Measurements from ENCODE around the gene SCRG1.

Gene SCRG1

DNA sequence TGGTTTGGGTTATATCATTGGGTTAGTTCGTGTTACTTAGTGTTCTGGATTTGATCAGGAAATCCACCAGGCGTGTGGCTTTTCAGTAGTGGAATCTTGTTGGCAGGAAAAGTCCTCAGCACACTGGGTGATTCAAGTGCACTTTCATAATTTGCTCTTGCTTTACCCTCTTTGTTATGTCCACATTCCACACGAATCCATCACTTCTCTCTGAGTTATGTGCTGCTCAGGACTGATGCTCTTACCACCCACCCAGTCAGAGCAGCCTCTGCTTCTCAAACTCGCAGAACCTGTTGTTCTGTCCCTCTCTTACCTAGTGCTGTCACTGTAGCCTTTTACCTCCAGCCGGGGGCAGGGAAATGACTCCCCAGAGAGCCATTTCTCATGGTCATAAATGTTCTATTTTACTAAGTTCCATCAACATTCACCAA, 37.2 kb upstream of the SCRG1 start:
- no peak overlapping the region for H3K27ac ChIP-seq
- no peak for TF ChIP-seq CTCF (IDR thresholded peaks at IDR 0.05)
- TF ChIP-seq ZFX (IDR thresholded peaks at IDR 0.05; ENCODE audit: borderline replicate concordance), result no peak

- H3K27ac ChIP-seq, result no peak overlapping the region
- TF ChIP-seq ZFX (IDR thresholded peaks at IDR 0.05; ENCODE audit: borderline replicate concordance) (no peak), CTCF (IDR thresholded peaks at IDR 0.05) (no peak)
These were observed 35.3 kb upstream of the SCRG1 start for GRCh38 chr4:173434231-173434630.

DNA sequence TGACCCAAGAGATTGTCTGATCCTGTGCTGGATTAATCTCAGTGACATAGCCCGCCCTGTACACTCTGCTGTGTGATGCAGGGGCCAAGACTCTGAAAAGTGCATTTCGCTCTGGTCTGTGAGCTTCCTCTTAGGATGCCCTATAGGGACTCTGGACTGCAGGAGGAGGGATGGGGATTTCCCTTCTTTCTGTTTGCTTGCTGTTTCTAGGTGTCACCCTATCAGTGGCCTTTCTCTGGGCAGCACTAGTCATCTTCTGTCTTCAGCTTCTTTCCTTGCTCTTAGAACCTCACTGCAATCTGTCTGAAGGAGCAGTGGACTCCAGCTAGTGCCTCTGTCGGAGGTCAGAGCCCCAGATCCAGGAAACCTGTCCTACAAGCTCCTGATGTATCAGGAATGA, 34.5 kb upstream of the SCRG1 start:
- TF ChIP-seq CTCF (IDR thresholded peaks at IDR 0.05) (no peak), ZFX (IDR thresholded peaks at IDR 0.05; ENCODE audit: borderline replicate concordance) (no peak)
- no peak overlapping the region for H3K27ac ChIP-seq

GRCh38 chr4:173432430-173432829, 33.5 kb upstream of the SCRG1 start:
- no peak overlapping the region for H3K27ac ChIP-seq
- TF ChIP-seq ZFX (IDR thresholded peaks at IDR 0.05; ENCODE audit: borderline replicate concordance) (no peak), CTCF (IDR thresholded peaks at IDR 0.05) (no peak)

DNA sequence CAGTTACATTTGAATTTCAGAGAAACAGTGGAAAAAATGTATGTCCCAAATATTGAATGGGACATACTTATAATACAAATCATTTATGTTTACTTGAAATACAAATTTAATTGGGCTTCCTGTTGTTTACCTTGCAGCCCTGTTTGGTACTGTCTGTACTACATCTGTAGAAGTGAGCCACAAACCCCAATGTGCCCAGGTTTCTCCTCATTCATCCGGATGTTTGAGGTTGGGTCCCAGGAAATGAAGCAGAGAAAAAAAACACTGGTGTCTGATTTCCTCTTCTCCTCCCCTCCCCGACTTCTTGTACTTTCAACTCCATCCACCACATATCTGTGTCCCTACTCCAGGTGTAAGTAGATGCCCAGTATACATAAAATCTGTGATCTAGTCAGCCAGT, 27.1 kb upstream of the SCRG1 start:
- H3K27ac ChIP-seq, result no peak overlapping the region
- TF ChIP-seq CTCF (IDR thresholded peaks at IDR 0.05) (no peak), ZFX (IDR thresholded peaks at IDR 0.05; ENCODE audit: borderline replicate concordance) (no peak)

GRCh38 chr4:173424899-173425805, 26.2 kb upstream of the SCRG1 start:
- H3K27ac ChIP-seq, result no peak overlapping the region
- TF ChIP-seq CTCF (IDR thresholded peaks at IDR 0.05), result no peak
- TF ChIP-seq ZFX (IDR thresholded peaks at IDR 0.05; ENCODE audit: borderline replicate concordance), result no peak

DNA sequence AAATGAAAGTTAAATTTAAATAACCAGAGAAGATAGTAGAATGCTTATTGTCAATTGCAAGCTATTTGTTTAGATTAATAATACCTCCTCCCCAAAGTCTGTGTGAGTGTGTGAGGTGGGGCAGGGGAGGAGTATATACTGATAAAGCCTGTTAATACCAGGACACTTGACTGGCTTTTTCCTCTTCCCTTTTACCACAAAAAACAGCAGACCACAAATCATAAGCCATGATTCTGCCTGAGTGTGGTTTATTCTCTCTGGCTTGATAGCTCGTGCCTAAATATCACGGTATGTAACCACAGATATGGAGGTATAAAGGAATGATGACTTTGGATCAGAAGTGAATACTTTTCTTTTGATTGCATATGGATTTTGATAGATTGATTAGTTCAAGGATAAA, 21.9 kb upstream of the SCRG1 start:
- no peak overlapping the region for H3K27ac ChIP-seq
- TF ChIP-seq ZFX (IDR thresholded peaks at IDR 0.05; ENCODE audit: borderline replicate concordance) (no peak), CTCF (IDR thresholded peaks at IDR 0.05) (no peak)
